Retinal pigment epithelial cell (primary cell): ENCODE results near the gene CNTNAP4.

Experiments
- DNase-seq: peaks from one replicate; pipeline ENCODE4 v3.0.0-alpha.2; 2010; ENCODE audit warnings: low read depth
- H3K4me3 ChIP-seq: 2 replicates; pipeline ENCODE4 v1.5.1; 2011; ENCODE audit warnings: mild to moderate bottlenecking, low read length, control low read depth, moderate library complexity
- TF ChIP-seq, protein P1 (sequence below): conservative IDR thresholded peaks from 2 replicates; pipeline ENCODE4 v1.5.1; 2011; ENCODE audit warnings: low read depth, low read length, control low read depth, inconsistent platforms

CNTNAP4 gene

DNA sequence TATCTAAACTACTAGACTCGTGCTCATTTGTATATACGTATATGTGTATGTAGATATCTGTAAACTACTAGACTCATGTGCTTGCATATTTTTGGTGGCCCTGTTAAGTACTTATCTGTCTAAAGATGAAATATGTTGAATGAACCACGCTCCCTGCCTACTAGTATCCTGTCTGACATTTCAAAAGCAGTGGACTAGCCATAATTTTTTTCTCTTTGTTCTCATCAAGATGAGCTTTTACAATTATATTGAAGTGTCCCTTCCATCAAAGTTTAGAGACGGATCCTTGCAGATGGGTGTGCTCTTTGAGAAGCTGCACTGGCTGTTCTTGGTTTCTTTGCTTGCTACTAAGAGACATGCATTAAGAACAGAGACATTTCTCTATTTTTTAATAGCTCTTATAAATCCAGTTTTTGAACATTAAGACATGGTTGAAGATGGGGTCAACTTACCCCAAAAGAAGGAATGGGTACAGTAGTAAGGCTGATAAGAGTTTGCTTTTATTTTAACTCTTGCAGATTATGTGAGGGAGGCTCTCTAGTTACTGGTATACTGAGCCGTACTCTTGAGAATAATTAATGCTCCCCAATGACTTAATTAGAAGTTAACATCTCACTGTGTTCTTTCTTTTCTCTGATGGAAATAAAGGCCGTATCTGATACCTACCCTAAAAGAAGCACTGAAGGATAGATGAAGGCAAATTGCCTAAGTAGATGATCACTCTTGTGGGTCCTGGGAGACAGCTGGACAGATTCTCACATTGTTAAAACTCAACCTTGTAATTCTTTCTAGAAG lies 3.4 kb downstream of the CNTNAP4 start:
- DNase-seq = no peak
- TF ChIP-seq, protein P1, sequence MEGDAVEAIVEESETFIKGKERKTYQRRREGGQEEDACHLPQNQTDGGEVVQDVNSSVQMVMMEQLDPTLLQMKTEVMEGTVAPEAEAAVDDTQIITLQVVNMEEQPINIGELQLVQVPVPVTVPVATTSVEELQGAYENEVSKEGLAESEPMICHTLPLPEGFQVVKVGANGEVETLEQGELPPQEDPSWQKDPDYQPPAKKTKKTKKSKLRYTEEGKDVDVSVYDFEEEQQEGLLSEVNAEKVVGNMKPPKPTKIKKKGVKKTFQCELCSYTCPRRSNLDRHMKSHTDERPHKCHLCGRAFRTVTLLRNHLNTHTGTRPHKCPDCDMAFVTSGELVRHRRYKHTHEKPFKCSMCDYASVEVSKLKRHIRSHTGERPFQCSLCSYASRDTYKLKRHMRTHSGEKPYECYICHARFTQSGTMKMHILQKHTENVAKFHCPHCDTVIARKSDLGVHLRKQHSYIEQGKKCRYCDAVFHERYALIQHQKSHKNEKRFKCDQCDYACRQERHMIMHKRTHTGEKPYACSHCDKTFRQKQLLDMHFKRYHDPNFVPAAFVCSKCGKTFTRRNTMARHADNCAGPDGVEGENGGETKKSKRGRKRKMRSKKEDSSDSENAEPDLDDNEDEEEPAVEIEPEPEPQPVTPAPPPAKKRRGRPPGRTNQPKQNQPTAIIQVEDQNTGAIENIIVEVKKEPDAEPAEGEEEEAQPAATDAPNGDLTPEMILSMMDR = no peak

DNA sequence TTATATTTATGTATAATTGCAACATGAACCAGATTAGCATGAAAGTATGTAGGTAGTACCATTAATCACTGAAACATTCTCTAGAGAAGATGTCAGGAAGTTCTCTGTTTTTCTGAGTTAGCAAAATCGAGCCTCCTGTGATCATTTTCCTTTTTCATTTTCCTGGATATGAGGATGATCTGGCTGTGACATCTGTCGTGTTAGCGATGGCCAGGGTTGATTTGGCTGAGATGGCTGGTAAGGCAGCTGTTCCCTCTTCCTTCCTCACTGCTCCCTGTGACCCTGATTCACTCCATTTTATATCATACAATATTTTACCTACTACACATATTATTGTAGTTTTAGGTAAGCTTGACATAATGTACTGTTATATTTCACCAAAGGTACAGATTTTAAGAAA lies 10.3 kb downstream of the CNTNAP4 start:
- TF ChIP-seq, protein P1 = no peak
- DNase-seq = no peak
- no peak overlapping the region for H3K4me3 ChIP-seq

More for the DNA sequence above, 3.4 kb downstream of the CNTNAP4 start:
- no peak overlapping the region for H3K4me3 ChIP-seq

DNA sequence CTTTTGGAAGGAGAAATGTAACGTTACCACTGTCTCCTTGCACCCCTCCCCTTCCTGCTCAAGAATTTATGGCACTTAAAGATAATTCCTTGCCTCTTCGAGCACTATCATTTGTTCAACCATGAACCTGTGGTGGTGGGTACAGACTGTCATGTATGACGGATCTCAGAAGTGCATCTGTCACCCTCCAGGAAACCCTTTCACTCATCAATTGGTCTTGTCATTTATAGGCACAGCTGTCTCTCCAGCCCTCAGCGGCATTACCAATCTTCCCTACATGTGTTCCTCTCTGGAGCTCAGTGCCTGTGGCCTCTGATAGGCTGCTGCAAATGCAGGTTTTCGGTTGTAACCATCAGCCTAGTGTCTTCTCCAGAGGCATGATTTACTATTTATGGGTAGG lies 15.0 kb downstream of the CNTNAP4 start:
- TF ChIP-seq, protein P1 = no peak
- no peak for DNase-seq

DNA sequence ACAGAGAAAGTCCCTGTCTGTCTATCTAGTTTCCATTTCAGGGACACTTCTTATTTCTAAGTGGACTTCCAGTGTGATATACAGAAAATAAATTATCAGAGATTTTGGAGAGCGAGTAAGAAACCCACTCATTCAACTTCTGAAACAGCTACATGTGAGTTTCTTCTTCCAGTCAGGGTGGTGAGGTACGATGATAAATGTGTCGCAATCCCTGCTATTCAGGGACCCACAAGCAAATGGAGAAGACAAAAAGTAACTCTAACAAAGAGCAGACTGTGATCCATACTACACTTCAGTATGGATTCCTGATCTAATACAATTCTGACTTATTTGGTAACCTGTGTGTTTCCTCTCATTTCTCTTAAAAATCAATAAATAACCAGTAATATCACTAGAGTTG lies 16.8 kb downstream of the CNTNAP4 start:
- H3K4me3 ChIP-seq = no peak overlapping the region
- no peak for DNase-seq
- TF ChIP-seq, protein P1 = no peak

More for the DNA sequence above, 15.0 kb downstream of the CNTNAP4 start:
- no peak overlapping the region for H3K4me3 ChIP-seq

DNA sequence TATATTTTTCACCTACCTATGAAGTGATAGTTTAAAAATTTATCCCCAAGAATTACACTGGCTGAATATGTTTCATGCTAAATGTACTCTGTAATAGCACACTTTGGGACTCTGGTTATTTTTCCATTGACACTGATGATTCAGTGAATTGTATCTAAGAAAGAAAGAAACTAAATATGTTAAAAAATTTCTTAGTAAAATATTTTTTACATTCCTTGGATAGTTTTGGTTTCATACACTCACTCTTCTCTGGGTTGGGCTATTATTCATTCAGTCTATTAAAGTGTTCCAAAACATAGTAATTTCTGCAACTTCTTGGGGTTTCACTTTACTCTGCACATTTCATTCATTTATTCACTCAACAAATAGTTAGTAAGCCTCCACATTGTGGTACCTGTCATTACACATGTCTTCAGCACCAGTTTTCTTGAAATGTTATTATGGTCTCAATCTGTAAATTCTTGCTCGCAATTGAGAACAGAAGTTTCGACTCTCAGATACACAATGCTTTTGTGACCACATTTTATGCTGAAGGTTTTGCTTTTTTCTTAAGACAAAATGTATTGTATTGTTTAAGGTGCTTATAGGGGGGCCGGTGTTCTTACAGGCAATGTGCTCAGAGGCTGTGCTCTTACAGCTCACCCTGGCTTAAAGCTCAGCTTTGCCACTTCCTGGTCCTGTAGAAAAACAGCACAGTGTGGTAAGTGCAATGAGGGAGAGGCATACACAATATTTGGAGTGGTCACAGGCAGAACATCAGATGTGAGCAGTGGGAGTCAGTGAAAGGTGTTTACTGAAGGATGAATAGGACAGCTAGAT lies 17.4 kb downstream of the CNTNAP4 start:
- TF ChIP-seq, protein P1 = no peak
- no peak overlapping the region for H3K4me3 ChIP-seq

DNA sequence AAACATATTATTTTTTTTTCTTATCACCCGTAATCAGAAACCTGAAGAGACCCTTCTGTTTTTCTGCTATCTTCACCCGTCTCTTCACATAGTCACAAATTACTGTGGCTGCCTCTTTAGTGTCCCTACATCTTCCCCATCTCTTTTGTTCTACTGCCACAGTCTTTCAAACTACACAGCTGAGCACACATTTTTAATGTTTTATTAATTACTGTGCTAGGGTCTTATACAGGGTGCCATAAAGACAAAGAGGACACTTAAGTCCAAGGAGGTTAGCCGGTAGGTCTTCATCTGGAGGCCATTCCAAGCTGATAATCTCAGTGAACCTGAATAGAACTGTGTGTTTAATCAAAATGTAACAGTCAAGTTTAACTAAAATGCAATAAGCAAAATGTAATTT lies 20.7 kb downstream of the CNTNAP4 start:
- TF ChIP-seq, protein P1 = no peak
- no peak for DNase-seq
- H3K4me3 ChIP-seq = no peak overlapping the region

More for the DNA sequence above, 17.4 kb downstream of the CNTNAP4 start:
- no peak for DNase-seq
